Stimulated activated naive CD8-positive, alpha-beta T cell treated with anti-CD3 and anti-CD28 coated beads, Interleukin-15, Interleukin-2, amounts not matched to agents 100 ng/mL and 50 ng/mL, for 24 hours (primary cell): Measurements from ENCODE around the gene MRPL52.
"Not testable (repeated sequence)": the region's sequence is repeated elsewhere in the genome, so short reads cannot be mapped to it uniquely, and the experiment has no call there.

Experiments used
- H3K27ac Mint-ChIP-seq: one replicate; pipeline ENCODE4 v1.8.0; 2021; ENCODE audit warnings: mild to moderate bottlenecking, mixed read lengths
- H3K27me3 Mint-ChIP-seq: one replicate; pipeline ENCODE4 v1.8.0; 2021; ENCODE audit warnings: mixed read lengths
- H3K36me3 Mint-ChIP-seq: one replicate; pipeline ENCODE4 v1.8.0; 2021; ENCODE audit warnings: low read depth, mixed read lengths
- H3K4me1 Mint-ChIP-seq: one replicate; pipeline ENCODE4 v1.8.0; 2021; ENCODE audit warnings: low read depth, mixed read lengths
- H3K4me3 Mint-ChIP-seq: one replicate; pipeline ENCODE4 v1.8.0; 2021; ENCODE audit warnings: mild to moderate bottlenecking, mixed read lengths
- H3K9me3 Mint-ChIP-seq: one replicate; pipeline ENCODE4 v1.8.0; 2021; ENCODE audit warnings: mixed read lengths

The MRPL52 gene

GRCh38 chr14:22829661-22830442, at the start of gene MRPL52:
TSS of gene MRPL52 (plus strand) at chr14:22829887. CDS start at chr14:22829913, 26 bp downstream.
- peak within 1 kb of the TSS; percentile 95 for H3K4me3 Mint-ChIP-seq
- H3K36me3 Mint-ChIP-seq: peaks cover 23% of the 10 kb centered on the region
- peaks cover 4% of the 10 kb centered on the region for H3K27me3 Mint-ChIP-seq
- peak within 1 kb of the TSS; percentile 98 for H3K27ac Mint-ChIP-seq
- H3K4me1 Mint-ChIP-seq: peaks cover 34% of the 10 kb centered on the region
- H3K9me3 Mint-ChIP-seq: no peaks in the 10 kb centered on the region

DNA sequence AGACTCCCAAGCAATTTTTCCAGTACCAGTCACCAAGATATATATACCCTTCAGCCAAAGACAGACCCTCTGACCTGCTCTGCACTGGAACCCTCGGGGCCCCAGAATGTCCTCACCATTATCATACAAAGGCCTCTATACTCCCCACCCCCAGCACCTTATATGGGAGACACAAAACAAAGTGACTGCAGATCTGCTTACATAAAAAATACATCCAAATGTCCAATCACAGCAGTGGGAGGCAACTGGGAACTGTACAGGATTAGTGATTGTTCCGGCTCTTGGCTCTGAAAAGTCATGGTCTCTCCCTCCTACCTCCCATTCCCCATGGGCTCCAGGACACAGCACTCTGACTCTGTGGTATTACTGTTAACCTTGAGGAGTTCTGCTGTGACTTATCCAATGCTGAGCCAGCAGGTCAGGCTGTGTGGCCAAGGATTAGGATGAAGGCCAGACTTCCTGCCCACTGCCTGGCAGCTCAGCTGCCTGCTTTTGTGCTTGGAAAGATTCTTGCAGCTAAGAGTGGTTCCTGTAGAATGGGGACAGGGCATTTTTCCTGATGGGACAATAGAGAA, 49.5 kb upstream of the MRPL52 start:
- H3K4me1 Mint-ChIP-seq: no peaks in the 10 kb centered on the region
- H3K27ac Mint-ChIP-seq: no peak overlapping the region
- no peak overlapping the region for H3K4me3 Mint-ChIP-seq
- no peaks in the 10 kb centered on the region for H3K27me3 Mint-ChIP-seq
- H3K36me3 Mint-ChIP-seq: peaks cover 10% of the 10 kb centered on the region
- no peaks in the 10 kb centered on the region for H3K9me3 Mint-ChIP-seq

GRCh38 chr14:22780941-22781300, 48.8 kb upstream of the MRPL52 start:
- Mint-ChIP-seq H3K9me3 (no peaks in the 10 kb centered on the region), H3K27ac (no peak overlapping the region), H3K4me1 (no peaks in the 10 kb centered on the region), H3K4me3 (no peak overlapping the region), H3K27me3 (no peaks in the 10 kb centered on the region), H3K36me3 (peaks cover 4% of the 10 kb centered on the region)

- no peak overlapping the region for H3K4me3 Mint-ChIP-seq
- no peaks in the 10 kb centered on the region for H3K9me3 Mint-ChIP-seq
- H3K36me3 Mint-ChIP-seq: no peaks in the 10 kb centered on the region
- H3K27me3 Mint-ChIP-seq: no peaks in the 10 kb centered on the region
- no peak overlapping the region for H3K27ac Mint-ChIP-seq
- H3K4me1 Mint-ChIP-seq: no peaks in the 10 kb centered on the region
Observed at GRCh38 chr14:22781301-22781991, 48.2 kb upstream of the MRPL52 start.

GRCh38 chr14:22786685-22787084, 43.0 kb upstream of the MRPL52 start:
- H3K27me3 Mint-ChIP-seq: no peaks in the 10 kb centered on the region
- H3K9me3 Mint-ChIP-seq: no peaks in the 10 kb centered on the region
- H3K4me1 Mint-ChIP-seq: peaks cover 19% of the 10 kb centered on the region
- H3K4me3 Mint-ChIP-seq: no peak overlapping the region
- no peaks in the 10 kb centered on the region for H3K36me3 Mint-ChIP-seq
- H3K27ac Mint-ChIP-seq: no peak overlapping the region

- Mint-ChIP-seq H3K9me3 (no peaks in the 10 kb centered on the region), H3K27ac (peak overlapping the region; percentile 52), H3K36me3 (no peaks in the 10 kb centered on the region), H3K27me3 (peaks cover 4% of the 10 kb centered on the region), H3K4me1 (peaks cover 19% of the 10 kb centered on the region), H3K4me3 (no peak overlapping the region)
Observed at GRCh38 chr14:22791301-22791700, 38.4 kb upstream of the MRPL52 start.

DNA sequence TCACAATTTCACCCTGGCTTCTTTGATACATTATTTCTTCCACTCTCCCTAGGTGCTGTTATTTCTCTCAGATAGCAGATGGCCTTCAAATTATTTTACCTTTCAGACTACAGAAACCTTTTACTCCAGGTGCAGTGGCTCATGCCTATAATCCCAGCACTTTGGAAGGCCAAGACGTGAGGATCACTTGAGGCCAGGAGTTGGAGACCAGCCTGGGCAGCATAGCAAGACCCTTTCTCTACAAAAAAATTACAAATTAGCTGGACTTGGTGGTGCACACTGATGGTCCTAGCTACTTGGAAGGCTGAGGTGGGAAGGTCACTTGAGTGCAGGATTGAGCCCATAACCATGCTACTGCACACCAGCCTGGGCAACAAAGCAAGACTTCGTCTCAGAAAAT, 37.5 kb upstream of the MRPL52 start:
- peaks cover 19% of the 10 kb centered on the region for H3K4me1 Mint-ChIP-seq
- peaks cover 4% of the 10 kb centered on the region for H3K27me3 Mint-ChIP-seq
- H3K36me3 Mint-ChIP-seq: no peaks in the 10 kb centered on the region
- no peaks in the 10 kb centered on the region for H3K9me3 Mint-ChIP-seq
- no peak overlapping the region for H3K4me3 Mint-ChIP-seq
- no peak overlapping the region for H3K27ac Mint-ChIP-seq

DNA sequence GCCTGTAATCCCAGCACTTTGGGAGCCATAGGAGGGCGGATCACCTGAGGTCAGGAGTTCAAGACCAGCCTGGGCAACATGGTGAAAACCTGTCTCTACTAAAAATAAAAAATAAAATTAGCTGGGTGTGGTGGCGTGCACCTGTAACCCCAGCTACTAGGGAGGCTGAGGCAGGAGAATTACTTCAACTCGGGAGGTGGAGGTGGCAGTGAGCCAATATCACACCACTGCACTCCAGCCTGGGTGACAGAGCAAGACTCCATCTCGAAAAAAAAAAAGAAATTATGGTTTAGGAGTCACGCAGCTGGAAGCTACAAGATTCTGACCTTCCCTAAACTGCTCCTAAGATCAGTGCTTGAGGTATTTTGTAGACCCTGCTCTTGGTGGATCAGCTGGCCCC, 36.1 kb upstream of the MRPL52 start:
- H3K9me3 Mint-ChIP-seq, H3K4me3 Mint-ChIP-seq, H3K27ac Mint-ChIP-seq, H3K36me3 Mint-ChIP-seq, H3K27me3 Mint-ChIP-seq: not testable (repeated sequence)
- H3K4me1 Mint-ChIP-seq: peaks cover 19% of the 10 kb centered on the region

DNA sequence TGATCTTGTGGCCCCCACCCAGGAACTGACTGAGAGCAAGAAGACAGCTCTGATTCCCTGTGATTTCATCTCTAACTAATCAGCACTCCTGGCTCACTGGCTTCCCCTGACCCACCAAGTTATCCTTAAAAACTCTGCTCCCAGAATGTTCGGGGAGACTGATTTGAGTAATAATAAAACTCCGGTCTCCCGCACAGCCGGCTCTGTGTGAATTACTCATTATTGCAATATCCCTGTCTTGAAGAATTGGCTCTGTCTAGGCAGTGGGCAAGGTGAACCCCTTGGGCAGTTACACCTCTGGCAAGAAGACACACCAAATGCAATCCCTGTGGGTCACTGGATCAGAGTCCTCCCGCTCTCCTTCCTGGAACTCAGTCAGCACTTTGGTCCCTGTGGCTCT, 35.7 kb upstream of the MRPL52 start:
- Mint-ChIP-seq H3K36me3 (no peaks in the 10 kb centered on the region), H3K27ac (no peak overlapping the region), H3K9me3 (no peaks in the 10 kb centered on the region), H3K4me3 (no peak overlapping the region), H3K4me1 (peaks cover 19% of the 10 kb centered on the region), H3K27me3 (peaks cover 8% of the 10 kb centered on the region)

GRCh38 chr14:22794551-22794951, 35.1 kb upstream of the MRPL52 start:
- Mint-ChIP-seq H3K27me3 (peaks cover 11% of the 10 kb centered on the region), H3K27ac (peak overlapping the region; percentile 58), H3K36me3 (no peaks in the 10 kb centered on the region), H3K4me1 (peaks cover 19% of the 10 kb centered on the region), H3K4me3 (no peak overlapping the region), H3K9me3 (no peaks in the 10 kb centered on the region)

DNA sequence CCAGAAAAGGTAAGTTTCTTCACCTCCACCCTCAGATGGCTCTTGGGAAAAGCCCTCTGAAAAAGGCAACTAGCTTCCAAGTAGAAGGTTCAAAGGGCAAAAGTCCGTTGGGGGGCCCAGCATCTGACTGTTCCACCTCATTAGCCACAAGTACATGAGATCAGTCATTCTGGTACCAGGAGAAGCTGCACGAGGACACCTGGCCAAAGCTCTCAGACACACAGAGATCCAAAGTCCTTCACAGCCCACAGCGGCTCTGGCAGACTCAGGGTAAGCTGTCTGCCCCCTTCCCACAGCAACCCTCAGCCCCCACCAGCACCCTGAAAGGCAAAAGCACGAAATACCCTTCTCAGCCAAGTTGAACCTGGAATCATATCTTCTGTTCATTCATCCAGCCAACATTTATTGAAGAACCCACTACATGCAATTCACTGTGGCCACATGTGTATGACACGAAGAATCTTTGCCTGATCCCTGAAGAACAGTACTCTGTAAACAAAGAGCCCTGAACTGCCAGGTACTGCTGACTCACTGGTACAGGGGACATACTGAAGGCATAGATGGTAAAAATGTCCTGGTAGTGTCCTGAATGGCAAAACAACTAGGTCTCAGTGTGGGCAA, 33.5 kb upstream of the MRPL52 start:
- Mint-ChIP-seq H3K27ac (no peak overlapping the region), H3K27me3 (peaks cover 23% of the 10 kb centered on the region), H3K9me3 (no peaks in the 10 kb centered on the region), H3K4me1 (peaks cover 9% of the 10 kb centered on the region), H3K36me3 (no peaks in the 10 kb centered on the region), H3K4me3 (no peak overlapping the region)

DNA sequence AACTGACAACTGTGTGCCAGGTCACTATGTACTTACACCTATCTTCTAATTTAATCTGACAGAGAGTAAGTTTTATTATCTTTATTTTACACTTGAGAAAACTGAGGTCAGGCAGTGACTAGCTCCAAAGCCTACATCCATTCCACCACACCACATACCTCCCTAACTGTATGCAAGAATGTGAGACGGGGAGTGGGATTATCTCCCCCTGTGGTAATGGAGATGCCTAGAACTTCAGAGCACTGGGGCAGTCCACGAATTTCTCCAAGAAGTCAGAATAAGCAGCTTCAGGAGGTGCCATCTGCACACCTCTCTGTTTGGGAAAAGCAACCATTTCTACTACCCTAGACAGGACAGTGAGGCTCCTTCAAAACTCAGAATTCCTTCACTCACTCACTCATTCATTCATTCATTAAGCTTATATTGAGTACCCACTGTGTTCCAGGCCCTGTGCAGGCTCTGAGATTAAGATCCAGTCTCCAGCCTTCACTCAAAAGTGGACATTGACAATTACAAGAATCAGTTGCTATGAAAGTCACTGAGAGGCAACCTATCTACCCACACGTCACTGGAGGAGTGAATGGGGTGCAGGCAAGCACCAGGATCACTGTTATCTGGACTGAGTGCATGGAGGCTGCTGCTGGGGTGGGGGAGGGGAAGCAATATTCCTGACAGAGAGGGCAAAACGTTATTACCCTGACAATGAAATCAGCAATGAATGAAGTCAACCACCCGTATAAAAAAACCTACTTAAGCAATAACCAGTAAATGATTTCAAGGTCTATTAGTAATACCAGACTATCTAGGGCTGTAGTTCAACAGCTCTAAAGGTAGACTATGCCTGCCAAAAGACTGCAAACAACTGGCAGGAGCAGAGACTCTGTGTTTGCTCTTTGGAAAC, 32.4 kb upstream of the MRPL52 start:
- H3K4me1 Mint-ChIP-seq: peaks cover 5% of the 10 kb centered on the region
- peaks cover 27% of the 10 kb centered on the region for H3K27me3 Mint-ChIP-seq
- no peaks in the 10 kb centered on the region for H3K9me3 Mint-ChIP-seq
- no peaks in the 10 kb centered on the region for H3K36me3 Mint-ChIP-seq
- H3K27ac Mint-ChIP-seq: no peak overlapping the region
- H3K4me3 Mint-ChIP-seq: no peak overlapping the region

- H3K27ac Mint-ChIP-seq: no peak overlapping the region
- H3K9me3 Mint-ChIP-seq: no peaks in the 10 kb centered on the region
- no peaks in the 10 kb centered on the region for H3K36me3 Mint-ChIP-seq
- H3K27me3 Mint-ChIP-seq: peaks cover 27% of the 10 kb centered on the region
- no peak overlapping the region for H3K4me3 Mint-ChIP-seq
- H3K4me1 Mint-ChIP-seq: peaks cover 5% of the 10 kb centered on the region
Observed at GRCh38 chr14:22798528-22798927, 31.2 kb upstream of the MRPL52 start.

- Mint-ChIP-seq H3K4me3 (no peak overlapping the region), H3K36me3 (no peaks in the 10 kb centered on the region), H3K9me3 (no peaks in the 10 kb centered on the region), H3K4me1 (peaks cover 12% of the 10 kb centered on the region), H3K27ac (no peak overlapping the region), H3K27me3 (peaks cover 27% of the 10 kb centered on the region)
Observed at GRCh38 chr14:22800346-22800745, 29.3 kb upstream of the MRPL52 start.
